Measurements from ENCODE around the gene TEP1. TPM values are rescaled to one million over a fixed set of nuclear protein-coding genes. Genes with fewer than 3 reads are reported as not detected.

Gene TEP1
- total RNA-seq, 2 donors from 2014 or later: 36.9 to 43.9 TPM

DNA sequence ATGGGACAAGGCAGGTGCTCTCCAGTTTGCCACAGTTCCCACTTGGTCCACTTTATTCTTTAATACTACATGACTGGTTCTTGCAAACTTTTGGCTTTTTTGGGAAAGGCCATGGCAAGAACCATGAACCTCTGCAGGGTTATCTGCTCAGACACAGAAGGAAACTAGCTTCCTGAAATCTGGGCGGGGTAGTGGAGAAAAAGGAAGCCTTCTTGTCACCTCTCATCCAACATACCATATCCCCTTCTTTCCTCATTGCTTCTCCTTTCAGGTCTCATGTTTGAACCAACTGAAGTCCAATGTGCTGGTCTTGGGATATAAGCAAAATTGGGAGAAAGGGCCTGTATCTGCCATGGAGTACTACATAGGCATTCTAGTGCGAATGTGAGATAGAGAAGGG, 28.2 kb upstream of the TEP1 start:
- H3K27ac Mint-ChIP-seq: peak overlapping the region; percentile 68
- no peaks in the 10 kb centered on the region for H3K9me3 ChIP-seq (ENCODE audit: control insufficient read depth, low read length, poor library complexity, severe bottlenecking)
- ATAC-seq: no peak
- peaks cover 21% of the 10 kb centered on the region for H3K4me1 Mint-ChIP-seq
- no peaks in the 10 kb centered on the region for H3K27me3 Mint-ChIP-seq
- peak overlapping the region; percentile 22 for H3K4me3 Mint-ChIP-seq
- DNase-seq: no peak
- H3K36me3 Mint-ChIP-seq (ENCODE audit: low read depth): peaks cover 4% of the 10 kb centered on the region

DNA sequence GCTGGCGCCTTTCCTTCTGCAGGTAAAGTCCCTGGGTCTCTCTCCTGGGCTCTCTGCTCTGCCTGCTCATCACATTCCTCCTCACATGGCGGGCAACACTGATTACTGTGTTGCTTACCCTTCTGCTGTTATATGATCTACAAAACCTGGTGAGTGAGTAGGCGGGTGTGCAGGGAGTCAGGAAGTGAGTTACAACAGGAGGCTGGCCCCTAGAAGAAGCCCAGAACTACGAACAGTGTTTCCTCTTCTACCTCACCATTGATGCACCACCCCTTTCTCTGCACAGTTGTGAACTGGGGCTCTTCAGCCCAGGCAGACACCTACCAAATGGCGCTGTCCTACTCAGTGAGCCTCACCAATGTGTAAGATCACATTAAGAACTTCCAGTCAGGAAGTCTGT, 27.6 kb upstream of the TEP1 start:
- DNase-seq: no peak
- no peaks in the 10 kb centered on the region for H3K9me3 ChIP-seq (ENCODE audit: control insufficient read depth, low read length, poor library complexity, severe bottlenecking)
- ATAC-seq: peak; percentile 99
- Mint-ChIP-seq H3K4me1 (peaks cover 21% of the 10 kb centered on the region), H3K36me3 (ENCODE audit: low read depth) (peaks cover 4% of the 10 kb centered on the region), H3K27me3 (no peaks in the 10 kb centered on the region), H3K27ac (peak overlapping the region; percentile 68), H3K4me3 (peak overlapping the region; percentile 22)

GRCh38 chr14:20440465-20440864, 27.2 kb upstream of the TEP1 start:
- ATAC-seq: no peak
- peak overlapping the region; percentile 22 for H3K4me3 Mint-ChIP-seq
- no peaks in the 10 kb centered on the region for H3K27me3 Mint-ChIP-seq

DNA sequence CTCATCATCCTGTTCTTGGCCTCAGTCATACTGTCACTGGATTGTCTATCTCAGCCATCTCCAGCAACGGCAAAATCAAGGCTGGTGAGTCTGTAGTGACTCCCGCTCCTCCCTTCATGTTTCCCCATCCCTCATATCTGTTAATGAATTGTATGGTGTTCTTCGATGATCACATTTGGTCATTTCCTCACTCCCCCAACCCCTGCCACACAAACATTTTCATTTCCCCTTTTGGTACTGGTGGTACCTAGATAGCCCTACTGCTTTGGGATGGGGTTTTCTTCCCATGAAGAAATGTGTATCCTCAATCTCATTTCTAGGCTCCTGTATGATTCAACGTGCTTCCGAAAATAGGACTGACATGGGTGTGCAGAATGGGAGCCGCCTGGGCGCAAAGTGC, 25.4 kb upstream of the TEP1 start:
- ATAC-seq: no peak
- H3K27ac Mint-ChIP-seq: no peak overlapping the region

More at GRCh38 chr14:20440465-20440864, 27.2 kb upstream of the TEP1 start:
- Mint-ChIP-seq H3K27ac (peak overlapping the region; percentile 68), H3K36me3 (ENCODE audit: low read depth) (peaks cover 4% of the 10 kb centered on the region), H3K4me1 (peaks cover 21% of the 10 kb centered on the region)
- no peak for DNase-seq
- no peaks in the 10 kb centered on the region for H3K9me3 ChIP-seq (ENCODE audit: control insufficient read depth, low read length, poor library complexity, severe bottlenecking)

GRCh38 chr14:20436363-20436755, 23.1 kb upstream of the TEP1 start:
- no peak for ATAC-seq
- H3K9me3 ChIP-seq (ENCODE audit: control insufficient read depth, low read length, poor library complexity, severe bottlenecking): no peaks in the 10 kb centered on the region
- Mint-ChIP-seq H3K27me3 (no peaks in the 10 kb centered on the region), H3K4me3 (no peak overlapping the region), H3K27ac (no peak overlapping the region), H3K4me1 (peaks cover 14% of the 10 kb centered on the region), H3K36me3 (ENCODE audit: low read depth) (peaks cover 2% of the 10 kb centered on the region)
- no peak for DNase-seq

More for the DNA sequence above, 25.4 kb upstream of the TEP1 start:
- peaks cover 21% of the 10 kb centered on the region for H3K4me1 Mint-ChIP-seq
- no peaks in the 10 kb centered on the region for H3K9me3 ChIP-seq (ENCODE audit: control insufficient read depth, low read length, poor library complexity, severe bottlenecking)
- no peaks in the 10 kb centered on the region for H3K27me3 Mint-ChIP-seq
- H3K4me3 Mint-ChIP-seq: peak overlapping the region; percentile 64
- peaks cover 4% of the 10 kb centered on the region for H3K36me3 Mint-ChIP-seq (ENCODE audit: low read depth)
- no peak for DNase-seq

- Mint-ChIP-seq H3K27me3 (no peaks in the 10 kb centered on the region), H3K36me3 (ENCODE audit: low read depth) (peaks cover 2% of the 10 kb centered on the region), H3K27ac (no peak within 1 kb of the TSS), H3K4me3 (no peak within 1 kb of the TSS), H3K4me1 (peaks cover 10% of the 10 kb centered on the region)
- DNase-seq: no peak
- no peaks in the 10 kb centered on the region for H3K9me3 ChIP-seq (ENCODE audit: control insufficient read depth, low read length, poor library complexity, severe bottlenecking)
- ATAC-seq: no peak
These were observed 22.5 kb upstream of the TEP1 start, which contains the start of gene KLHL33 for GRCh38 chr14:20435582-20436362. KLHL33 (minus strand) TSS chr14:20436166; CDS start chr14:20435811, 355 bp downstream.

DNA sequence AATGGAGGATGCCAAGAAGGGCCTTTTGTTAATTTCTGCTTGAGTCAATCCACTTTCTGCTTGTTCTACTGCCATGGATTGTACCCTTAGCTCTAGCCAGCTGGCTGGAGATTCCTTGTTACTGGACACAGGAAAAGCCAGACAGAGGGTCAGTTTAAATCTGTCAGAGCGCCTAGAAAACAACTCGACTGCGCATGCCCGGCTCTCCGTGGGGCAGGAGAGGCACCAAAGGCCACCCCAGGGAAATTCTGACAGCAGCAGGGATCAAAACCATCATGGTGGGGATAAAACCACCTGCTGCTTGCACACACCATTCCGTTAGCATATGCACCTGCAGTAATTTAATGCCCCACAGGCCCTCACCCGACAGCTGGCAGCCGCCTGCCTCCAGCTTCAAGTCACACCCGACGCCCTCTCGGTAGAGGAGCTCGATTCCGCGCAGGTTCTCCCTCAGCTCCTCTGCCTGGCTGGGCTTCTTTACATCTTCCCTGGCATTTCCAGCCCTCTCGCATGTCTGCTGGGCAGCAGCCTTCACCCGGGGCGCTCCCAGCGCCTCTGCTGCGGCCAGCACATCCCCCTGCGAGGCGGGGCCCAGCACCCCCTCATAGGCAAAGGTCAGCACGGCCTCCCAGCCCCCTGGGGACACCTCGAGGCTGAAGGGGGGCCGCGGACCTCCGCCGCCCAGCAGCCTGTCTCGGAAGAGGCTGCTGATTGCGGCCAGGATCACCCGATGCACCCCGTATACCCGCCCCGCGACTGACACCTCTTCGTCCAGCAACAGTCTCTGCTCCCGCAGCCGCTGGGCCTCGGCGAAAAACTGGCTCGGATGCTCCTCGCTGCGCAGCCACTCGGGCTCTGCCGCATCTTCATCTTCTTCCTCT, 21.6 kb upstream of the TEP1 start:
- Mint-ChIP-seq H3K4me1 (peaks cover 4% of the 10 kb centered on the region), H3K4me3 (no peak overlapping the region), H3K36me3 (ENCODE audit: low read depth) (peaks cover 2% of the 10 kb centered on the region), H3K27ac (no peak overlapping the region), H3K27me3 (no peaks in the 10 kb centered on the region)
- H3K9me3 ChIP-seq (ENCODE audit: control insufficient read depth, low read length, poor library complexity, severe bottlenecking): no peaks in the 10 kb centered on the region
- ATAC-seq (no peak), DNase-seq (no peak)

DNA sequence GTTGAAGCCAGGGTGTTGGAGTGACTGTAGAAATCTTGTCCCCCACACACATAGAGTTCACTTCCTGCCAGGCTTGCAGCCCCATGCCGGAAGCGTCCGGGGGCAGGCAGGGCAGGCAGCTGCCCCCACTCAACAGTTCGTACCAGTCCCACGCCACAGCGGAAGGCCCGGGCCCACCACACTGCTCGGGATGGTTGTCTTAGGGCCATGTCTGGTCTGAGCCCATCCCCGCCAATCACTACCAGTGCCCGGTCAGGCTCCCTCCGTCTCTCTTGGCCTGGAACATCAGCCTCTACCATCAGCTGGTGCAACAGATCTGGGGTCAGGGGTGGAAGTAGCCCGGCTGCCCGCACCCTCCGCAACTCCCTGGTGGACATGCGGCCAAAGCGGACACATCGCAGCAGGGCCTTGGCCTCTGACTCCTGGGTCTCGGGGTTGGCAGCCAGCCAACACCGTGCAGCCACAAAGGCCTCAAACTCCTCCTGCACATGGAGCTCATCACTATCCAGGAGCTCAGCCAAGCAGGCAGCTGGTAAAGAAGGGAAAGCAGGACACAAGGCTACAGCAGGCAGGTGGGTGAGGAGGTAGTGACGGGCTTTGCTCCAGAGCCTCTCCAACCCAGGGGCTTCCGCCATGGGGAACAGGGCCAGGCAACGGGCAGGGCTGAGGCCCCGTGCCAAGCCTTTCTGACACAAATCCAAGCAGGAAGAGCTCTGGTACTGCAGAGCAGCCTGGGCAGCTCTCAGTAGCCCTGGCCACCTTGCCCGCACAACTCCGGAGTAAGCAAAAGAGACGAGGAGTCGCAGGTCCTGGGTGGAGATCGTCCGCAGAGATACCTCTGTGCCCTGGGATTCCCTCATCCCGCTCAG, 16.7 kb upstream of the TEP1 start:
- H3K27ac Mint-ChIP-seq: no peak overlapping the region
- no peaks in the 10 kb centered on the region for H3K9me3 ChIP-seq (ENCODE audit: control insufficient read depth, low read length, poor library complexity, severe bottlenecking)
- no peaks in the 10 kb centered on the region for H3K36me3 Mint-ChIP-seq (ENCODE audit: low read depth)
- DNase-seq (no peak), ATAC-seq (no peak)
- H3K4me1 Mint-ChIP-seq: peaks cover 11% of the 10 kb centered on the region
- no peak overlapping the region for H3K4me3 Mint-ChIP-seq
- H3K27me3 Mint-ChIP-seq: no peaks in the 10 kb centered on the region

DNA sequence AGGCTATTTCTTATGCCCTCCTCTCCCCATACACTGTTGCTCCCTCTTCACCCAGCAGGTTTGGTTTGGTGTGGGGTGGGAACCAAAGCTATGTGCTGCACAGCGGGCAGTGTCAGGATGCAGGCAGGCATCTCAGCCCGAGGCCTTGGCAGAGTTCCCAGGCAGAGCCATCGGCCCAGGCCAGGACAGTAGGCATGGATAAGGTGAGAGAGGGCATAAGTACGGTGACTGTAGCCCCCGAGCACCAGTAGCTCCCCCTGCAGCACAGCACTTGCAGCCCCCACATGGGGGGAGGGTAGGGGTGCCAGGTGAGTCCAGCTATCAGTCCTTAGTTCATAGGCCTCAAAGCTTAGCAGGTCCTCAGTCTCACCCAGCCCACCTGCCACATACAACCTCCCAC, 15.5 kb upstream of the TEP1 start:
- Mint-ChIP-seq H3K27me3 (no peaks in the 10 kb centered on the region), H3K4me1 (peaks cover 11% of the 10 kb centered on the region), H3K27ac (no peak overlapping the region), H3K36me3 (ENCODE audit: low read depth) (no peaks in the 10 kb centered on the region), H3K4me3 (no peak overlapping the region)
- ATAC-seq (no peak), DNase-seq (no peak)
- no peaks in the 10 kb centered on the region for H3K9me3 ChIP-seq (ENCODE audit: control insufficient read depth, low read length, poor library complexity, severe bottlenecking)

DNA sequence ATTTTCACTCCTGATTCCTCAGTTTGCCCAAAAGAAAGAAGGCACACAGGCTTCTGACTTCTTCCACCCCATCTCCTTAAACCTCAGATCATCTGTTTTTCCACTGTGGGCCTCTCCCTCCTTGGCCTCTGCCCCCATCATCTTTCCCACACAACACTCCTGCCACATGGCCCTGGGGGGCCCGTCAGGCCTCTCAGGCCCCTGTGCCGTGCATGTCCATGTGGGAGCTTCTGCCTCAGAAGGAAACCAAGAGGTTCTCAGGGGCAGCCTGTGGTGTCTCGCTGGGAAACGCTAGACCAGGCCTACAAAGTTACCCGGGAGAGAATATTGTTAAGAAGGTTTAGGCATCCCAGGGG, 14.7 kb upstream of the TEP1 start:
- Mint-ChIP-seq H3K4me1 (peaks cover 11% of the 10 kb centered on the region), H3K4me3 (no peak overlapping the region), H3K27ac (peak overlapping the region; percentile 16), H3K36me3 (ENCODE audit: low read depth) (no peaks in the 10 kb centered on the region), H3K27me3 (no peaks in the 10 kb centered on the region)
- no peaks in the 10 kb centered on the region for H3K9me3 ChIP-seq (ENCODE audit: control insufficient read depth, low read length, poor library complexity, severe bottlenecking)
- ATAC-seq (no peak), DNase-seq (no peak)

GRCh38 chr14:20427231-20428009, 14.1 kb upstream of the TEP1 start:
- ATAC-seq: peak; percentile 35
- no peaks in the 10 kb centered on the region for H3K36me3 Mint-ChIP-seq (ENCODE audit: low read depth)
- no peak overlapping the region for H3K4me3 Mint-ChIP-seq

DNA sequence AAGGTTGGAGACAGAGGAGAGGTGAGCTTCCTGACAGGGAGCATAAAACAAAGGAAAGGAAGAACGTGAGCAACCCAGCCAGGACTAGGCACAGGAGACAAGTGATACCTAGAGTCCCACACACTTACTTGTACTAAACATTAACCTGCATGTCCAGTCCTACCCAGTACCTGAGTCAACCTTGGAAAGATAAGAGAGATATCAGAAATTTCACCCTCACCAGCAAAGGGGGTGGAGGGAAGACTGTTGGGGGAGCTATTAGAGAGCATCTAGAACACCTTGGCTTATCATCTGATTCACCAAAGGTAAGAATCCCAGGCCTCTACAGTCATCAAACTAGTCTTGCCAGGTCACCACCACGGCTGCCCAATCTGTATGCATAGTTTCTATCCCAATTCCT, 11.6 kb upstream of the TEP1 start:
- H3K27me3 Mint-ChIP-seq: no peaks in the 10 kb centered on the region
- H3K27ac Mint-ChIP-seq: no peak overlapping the region
- H3K4me1 Mint-ChIP-seq: peaks cover 11% of the 10 kb centered on the region
- H3K9me3 ChIP-seq (ENCODE audit: control insufficient read depth, low read length, poor library complexity, severe bottlenecking): no peaks in the 10 kb centered on the region
- H3K4me3 Mint-ChIP-seq: no peak overlapping the region
- DNase-seq: no peak
- no peaks in the 10 kb centered on the region for H3K36me3 Mint-ChIP-seq (ENCODE audit: low read depth)
- ATAC-seq: no peak

More at GRCh38 chr14:20427231-20428009, 14.1 kb upstream of the TEP1 start:
- no peak for DNase-seq
- no peaks in the 10 kb centered on the region for H3K27me3 Mint-ChIP-seq
- no peaks in the 10 kb centered on the region for H3K9me3 ChIP-seq (ENCODE audit: control insufficient read depth, low read length, poor library complexity, severe bottlenecking)
- H3K4me1 Mint-ChIP-seq: peaks cover 11% of the 10 kb centered on the region
- peak overlapping the region; percentile 16 for H3K27ac Mint-ChIP-seq

Measured in T-helper 17 cell (primary cell).